Caki2 (cell line): ENCODE results near the gene LHFPL2. TPM values are rescaled to one million over a fixed set of nuclear protein-coding genes. Genes with fewer than 3 reads are reported as not detected.
"Not testable (repeated sequence)": the region's sequence is repeated elsewhere in the genome, so short reads cannot be mapped to it uniquely, and the experiment has no call there.

Experiments used
- DNase-seq: peaks from one replicate; pipeline ENCODE4 v3.0.0-alpha.2; 2015; ENCODE audit warnings: low read depth
- in situ Hi-C: cut with HindIII; loops from 2 replicates; pipeline ENCODE4 v1.10.0; 2016; ENCODE audit warnings: low sequenced_read_pairs, low pct_unique_long_range_greater_than_20kb, mixed read lengths
- total RNA-seq: library from RNA; depleted of rRNA; stranded (reverse); fragments of >200 nt; shearing (Covaris generic); gene quantifications from 2 replicates; pipeline ENCODE4 v1.2.3, GENCODE V29; 2014; ENCODE audit warnings: low replicate concordance

The LHFPL2 gene
- total RNA-seq, 1 experiment from 2014 or later = 62.5 TPM

DNA sequence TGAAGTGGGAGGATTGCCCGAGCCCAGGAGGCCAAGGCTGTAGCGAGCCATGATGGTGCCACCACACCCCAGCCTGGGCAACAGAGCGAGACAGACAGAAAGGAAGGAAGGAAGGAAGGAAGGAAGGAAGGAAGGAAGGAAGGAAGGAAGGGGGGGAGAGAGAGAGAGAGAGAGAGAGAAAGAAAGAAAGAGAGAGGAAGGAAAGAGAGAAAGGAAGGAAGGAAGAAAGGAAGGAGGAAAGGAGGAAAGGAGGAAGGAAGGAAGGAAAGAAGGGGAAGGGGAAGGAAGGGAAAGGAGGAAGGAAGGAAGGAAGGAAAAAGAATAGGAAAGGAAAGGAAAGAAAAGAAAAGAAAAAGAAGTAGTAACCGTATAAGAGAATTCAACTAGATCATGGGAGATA, 20.8 kb upstream of the LHFPL2 start:
- in situ Hi-C loops = no loop called here
- DNase-seq = no peak

DNA sequence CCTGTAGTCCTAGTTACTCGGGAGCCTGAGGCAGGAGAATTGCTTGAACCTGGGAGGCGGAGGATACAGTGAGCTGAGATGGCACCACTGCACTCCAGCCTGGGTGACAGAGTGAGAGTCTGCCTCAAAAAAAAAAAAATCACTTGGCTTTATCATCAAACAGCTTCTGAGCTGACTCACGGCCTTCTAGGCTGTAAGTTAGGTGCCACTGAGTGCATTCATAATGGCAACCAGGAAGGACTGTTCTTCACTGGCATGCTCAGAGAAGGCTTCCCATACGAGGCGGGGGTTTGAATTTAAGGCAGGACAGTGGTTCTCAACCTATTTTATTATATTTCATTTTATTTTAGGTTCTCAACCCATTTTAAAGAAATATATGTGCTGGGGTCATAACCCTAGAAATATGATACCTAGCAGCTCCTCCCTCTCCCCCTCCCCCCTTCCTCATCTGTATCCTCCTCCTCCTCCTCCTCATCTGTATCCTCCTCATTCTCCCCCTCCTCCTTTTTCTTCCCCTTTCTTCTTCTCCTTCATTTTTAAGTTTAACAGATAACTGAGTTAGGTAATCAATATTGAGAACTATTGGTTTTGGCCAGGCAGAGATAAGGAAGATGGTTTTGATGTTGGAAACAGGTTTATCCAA, 19.0 kb upstream of the LHFPL2 start:
- in situ Hi-C loops = no loop called here
- DNase-seq = no peak

DNA sequence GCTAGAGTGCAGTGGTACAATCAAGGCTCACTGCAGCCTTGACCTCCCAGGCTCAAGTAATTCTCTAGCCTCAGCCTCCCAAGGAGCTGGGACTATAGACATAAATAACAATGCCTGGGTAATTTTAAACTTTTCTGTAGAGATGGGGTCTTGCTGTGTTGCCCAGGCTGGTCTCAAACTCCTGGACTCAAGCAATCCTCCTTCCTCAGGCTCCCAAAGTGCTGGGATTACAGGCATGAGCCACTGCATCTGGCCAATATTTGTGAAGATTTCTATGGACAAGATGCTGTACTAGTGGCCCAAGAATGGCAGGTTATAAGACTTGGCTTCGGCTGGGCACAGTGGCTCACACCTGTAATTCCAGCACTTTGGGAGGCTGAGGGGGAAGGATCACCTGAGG, 18.4 kb upstream of the LHFPL2 start:
- in situ Hi-C loops, DNase-seq: not testable (repeated sequence)

DNA sequence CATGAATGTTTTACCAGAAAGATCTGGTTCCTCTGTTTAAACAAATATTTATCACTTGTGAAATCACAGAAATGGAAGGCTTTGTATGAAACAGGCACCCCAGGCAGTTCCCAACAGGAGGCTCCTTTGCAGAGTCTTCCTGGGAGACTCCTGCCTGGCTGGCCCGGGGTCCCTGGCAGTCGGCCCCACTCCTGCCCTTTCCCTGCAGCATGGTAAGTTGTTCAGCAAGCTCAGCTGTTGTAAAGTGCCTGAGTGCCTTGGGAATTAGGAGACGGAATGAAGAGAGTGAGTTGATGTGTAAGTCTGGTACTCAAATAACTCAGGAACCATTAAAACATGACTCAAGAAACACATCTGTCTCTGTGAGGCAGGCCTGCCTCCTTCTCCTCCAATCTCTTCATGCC, 17.5 kb upstream of the LHFPL2 start:
- in situ Hi-C loops = no loop called here
- DNase-seq = no peak

DNA sequence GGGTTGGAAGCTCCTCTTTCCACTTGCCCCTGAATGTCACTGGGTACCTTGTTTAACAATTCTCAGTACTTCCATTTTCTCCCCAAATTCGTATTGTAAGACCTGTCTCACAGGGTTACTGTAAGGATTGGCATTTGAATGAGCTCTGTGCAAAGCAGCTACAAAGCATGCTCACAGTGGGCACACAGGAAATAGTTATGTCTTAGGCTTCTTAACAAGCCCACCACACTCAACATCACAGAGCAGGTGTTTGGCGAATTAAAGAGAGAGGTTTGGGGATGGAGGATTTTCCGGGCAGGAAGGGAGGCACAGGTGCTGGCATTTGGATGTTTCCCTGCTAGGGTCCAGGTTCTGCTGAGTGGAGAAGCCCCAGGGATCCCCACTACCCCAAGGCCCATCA, 17.0 kb upstream of the LHFPL2 start:
- DNase-seq = no peak
- in situ Hi-C loops = no loop called here

DNA sequence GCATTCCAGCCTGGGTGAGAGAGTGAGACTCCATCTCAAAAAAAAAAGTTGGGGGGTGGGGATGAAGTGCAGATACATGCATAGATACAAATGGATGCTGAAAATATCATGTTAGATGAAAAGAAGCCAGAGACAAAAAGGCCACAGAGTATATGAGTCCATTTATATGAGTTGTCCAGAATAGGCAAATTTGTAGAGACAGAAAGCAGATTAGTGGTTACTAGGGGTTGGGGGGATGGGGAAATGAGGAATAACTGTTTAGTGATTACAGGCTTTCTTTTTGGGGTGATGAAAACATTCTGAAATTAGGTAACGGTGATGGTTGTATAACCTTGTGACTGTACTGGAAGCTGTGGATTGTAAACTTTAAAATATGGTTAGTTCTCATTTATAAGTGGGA, 13.8 kb upstream of the LHFPL2 start:
- in situ Hi-C loops = no loop called here
- no peak for DNase-seq

DNA sequence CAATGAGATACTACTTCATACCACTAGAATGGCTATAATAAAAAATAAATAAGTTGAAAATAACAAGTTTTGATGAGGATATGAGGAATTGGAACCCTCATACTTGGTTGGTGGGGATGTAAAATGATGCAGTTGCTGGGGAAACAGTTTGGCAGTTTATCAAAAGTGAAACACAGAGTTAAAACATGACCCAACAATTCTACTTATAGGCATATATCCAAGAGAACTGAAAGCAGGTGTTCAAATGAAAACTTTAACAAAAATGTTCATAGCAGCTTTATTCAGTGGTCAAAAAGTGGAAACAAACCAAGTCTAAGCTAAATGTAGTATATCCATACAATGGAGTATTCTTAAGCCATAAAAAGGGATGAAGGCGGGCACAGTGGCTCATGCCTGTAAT, 13.1 kb upstream of the LHFPL2 start:
- no peak for DNase-seq
- in situ Hi-C loops = no loop called here

DNA sequence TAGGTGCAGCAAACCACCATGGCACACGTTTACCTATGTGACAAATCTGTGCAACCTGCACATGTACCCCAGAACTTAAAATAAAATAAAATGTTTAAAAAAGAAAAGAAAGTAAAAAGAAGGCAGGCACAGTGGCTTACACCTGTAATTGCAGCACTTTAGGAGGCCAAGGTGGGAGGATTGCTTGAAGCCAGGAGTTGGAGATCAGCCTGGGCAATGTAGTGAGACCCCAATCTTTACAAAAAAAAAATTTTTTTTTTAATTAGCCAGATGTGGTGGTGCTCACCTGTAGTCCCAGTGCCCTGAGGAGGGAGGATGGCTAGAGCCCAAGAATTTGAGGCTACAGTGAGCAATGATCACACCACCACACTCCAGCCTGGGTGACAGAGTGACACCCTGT, 12.5 kb upstream of the LHFPL2 start:
- in situ Hi-C loops = no loop called here
- no peak for DNase-seq

DNA sequence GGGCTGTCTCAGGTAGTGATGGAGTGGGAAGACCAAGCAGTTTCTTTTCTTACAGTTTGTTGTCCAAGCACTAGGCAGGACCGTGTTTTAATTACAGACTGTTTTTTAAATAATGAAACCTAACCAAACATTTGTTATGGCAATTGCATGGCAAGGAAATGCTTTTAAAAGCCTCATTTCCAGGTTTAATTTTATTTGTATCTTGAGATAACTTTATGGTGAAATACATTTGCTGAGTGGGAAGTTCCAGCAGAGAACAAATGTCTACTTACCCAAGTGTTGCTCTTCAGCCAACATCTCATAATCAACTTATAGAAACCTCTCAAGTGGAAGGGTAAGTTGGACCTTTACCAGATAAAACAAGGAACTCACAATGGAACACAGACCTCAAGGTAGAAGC, 11.8 kb upstream of the LHFPL2 start:
- DNase-seq = no peak
- in situ Hi-C loops = no loop called here

DNA sequence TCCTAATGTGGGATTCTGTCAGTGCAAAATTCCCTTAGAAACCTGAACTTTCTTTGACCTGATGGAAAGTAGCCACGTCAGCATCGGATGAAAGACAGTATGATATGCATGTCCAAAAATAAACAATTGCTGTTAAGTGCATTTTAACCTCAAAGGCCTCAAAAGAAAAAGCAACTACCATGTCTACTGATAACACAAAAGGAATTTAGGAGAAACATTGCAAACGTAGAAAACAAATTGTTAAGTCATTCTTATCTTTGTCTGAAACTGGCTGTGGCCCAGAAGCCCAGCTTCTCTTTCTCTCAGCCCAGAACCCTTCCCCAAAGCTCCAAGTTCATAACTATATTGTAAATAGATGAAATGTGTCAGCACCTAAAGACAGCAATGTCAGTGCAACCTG, 11.1 kb upstream of the LHFPL2 start:
- in situ Hi-C loops = no loop called here
- peak; percentile 35 for DNase-seq

DNA sequence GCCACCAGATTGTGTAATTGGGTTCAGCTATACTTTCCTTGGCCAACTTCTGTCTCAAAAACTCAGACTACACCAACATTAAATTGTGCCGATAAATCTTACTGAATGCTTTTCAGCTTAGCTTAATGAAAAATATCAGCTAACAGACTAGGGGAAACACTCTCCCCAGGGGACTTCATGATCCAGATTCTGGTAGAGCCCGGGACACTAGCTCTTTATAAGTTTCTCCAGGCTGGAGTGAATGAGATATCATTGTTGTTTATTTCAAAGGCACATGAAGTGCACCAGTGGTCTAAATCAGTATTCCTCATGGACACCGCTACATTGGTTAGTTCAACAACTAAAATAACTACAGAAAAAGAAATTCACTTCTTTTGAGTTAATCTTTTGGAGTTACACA, 10.5 kb upstream of the LHFPL2 start:
- no peak for DNase-seq

DNA sequence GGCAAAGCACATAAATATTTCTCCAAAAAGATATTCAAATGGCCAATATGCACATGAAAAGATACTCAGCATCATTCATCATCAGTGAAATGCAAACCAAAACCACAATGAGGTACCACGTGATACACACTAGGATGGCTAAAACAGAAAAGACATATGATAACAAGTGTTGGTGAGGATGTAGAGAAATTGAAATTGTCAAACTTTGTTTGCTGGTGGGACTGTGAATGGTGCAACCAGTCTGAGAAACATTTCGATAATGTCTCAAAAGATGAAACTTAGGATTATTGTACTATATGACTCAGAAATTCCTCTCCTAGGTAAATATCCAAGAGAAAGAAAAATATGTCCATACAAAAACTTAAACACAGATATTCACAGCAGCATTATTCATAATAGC, 8.6 kb upstream of the LHFPL2 start:
- no peak for DNase-seq
- in situ Hi-C loops = no loop called here

More for the DNA sequence above, 10.5 kb upstream of the LHFPL2 start:
- in situ Hi-C loops = no loop called here

DNA sequence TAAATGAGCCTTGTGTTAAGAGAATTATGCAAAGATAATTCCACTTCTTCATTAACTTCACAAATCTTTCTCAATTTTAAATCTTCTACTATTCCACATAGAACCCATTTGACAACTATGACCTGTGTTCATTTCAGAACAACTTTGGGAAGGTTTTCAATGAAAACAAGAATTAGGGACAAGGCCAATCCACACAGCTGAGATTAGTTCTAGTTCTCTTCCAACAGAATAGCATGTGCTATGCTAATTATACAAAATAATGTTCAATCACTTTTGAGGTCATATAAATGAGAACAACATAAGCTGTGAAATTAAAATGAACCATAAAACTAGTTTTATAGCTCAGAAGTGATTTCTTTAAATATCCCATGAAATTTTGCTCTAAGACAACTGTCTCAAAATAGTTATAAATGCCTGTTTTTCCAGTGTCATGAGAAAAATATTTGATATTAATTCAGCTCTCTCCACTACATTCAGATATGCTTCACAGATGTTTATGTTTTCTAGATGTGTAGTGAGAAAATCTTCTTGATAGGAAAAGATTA, 7.2 kb upstream of the LHFPL2 start:
- no peak for DNase-seq
- in situ Hi-C loops = no loop called here

DNA sequence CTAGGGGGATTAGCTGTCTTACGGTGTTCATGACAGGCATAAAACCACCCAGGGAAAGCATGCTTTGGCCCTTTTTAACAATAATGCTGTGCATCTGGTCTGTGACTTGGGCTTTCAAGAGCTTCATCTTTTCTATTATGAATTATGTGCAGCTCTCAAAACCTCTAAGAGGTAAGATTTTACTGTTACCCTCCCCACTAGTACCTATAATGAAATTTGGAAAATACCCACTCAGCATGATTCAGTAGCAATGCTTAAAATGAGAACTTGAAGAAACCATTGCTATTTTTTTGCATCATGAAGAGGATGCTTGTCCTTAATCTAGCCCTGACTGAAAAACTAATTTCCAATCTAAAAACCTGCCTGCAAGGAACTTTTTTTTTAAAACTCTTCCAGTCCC, 5.8 kb upstream of the LHFPL2 start:
- no peak for DNase-seq
- in situ Hi-C loops = no loop called here

DNA sequence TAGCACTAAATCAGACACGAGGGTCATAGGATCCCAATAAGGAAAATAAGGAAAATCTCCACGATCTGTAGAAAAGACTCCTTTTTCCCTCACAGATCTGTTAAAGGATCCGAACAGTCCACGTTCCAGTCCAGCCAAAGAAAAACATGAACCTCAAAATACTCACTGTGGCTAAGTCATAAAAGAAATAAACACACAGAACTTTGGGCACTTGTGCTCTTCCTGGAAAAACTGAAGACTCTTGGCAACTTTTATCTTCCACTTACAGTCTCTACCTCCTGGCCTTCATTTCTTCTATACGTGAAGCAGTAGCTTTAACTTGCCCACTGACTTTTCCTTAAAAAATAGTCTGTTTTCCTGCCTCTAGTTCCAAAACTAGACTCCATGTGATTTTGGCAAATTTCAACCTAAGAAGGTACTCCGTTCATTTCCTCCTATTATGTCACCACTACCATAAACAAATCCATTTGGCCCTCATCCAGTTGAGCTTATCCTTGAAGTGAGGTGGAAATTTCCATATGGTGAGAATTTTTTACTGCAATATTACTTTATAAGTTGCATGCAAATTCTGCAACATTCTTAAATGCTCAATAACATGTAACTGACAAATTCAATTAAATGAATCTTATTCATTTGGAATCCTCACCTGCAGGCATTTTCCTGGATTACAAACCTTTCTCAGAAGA, 5.3 kb upstream of the LHFPL2 start:
- DNase-seq = no peak
- in situ Hi-C loops = no loop called here

DNA sequence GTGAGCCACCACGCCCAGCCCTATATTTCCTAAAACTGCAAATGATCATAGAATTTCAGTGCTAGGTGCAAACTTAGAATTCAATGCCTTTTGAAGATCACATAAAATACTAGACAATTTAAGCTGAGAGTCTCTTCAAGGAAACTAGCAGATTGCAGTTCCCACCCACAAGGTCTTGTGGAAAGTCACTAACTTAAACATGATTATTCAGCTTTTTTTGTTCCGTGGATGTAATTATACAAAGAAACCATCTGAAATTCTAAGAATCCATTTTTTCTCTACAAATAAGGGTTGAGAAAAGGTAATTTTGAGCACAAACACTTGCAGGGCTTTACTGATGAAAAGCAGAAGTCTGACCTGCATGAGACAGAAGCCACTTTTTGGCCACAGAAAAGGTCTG, 4.5 kb upstream of the LHFPL2 start:
- in situ Hi-C loops = no loop called here
- no peak for DNase-seq

DNA sequence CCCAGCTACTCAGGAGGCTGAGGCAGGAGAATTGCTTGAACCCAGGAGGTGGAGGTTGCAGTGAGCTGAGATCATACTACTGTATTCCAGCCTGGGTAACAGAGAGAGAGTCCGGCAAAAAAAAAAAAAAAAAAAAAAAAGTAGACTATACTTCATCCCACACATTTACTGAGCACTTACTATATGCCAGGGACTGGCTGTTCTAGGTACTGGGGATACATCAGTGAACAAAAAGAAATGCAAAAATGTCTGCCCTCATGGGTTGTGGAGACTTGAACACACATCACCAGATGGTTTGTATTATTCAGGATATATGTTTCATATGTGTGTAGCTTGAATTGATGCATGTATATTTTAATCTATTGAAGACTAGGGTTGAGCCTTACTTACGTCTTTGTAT, 2.9 kb upstream of the LHFPL2 start:
- DNase-seq = no peak
- in situ Hi-C loops = no loop called here

DNA sequence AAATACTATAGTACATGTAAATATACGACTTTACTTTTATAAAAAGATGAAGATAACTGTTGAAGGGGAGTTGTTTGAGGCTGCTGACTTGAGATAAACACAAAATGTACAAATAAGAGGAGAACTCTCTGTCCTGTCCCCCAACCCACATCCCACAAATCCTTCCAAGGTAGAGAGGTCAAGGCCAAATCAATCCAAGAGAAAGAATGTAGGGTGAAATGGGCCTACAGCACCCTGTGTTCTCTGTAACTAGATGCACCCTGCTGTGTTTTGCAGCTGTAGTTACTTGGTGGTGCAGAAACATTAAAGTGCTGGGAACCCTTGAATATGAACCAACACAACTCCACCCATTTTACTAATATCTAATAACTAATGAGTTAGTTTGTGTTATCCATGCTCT, 2.0 kb upstream of the LHFPL2 start:
- in situ Hi-C loops = no loop called here
- no peak for DNase-seq

DNA sequence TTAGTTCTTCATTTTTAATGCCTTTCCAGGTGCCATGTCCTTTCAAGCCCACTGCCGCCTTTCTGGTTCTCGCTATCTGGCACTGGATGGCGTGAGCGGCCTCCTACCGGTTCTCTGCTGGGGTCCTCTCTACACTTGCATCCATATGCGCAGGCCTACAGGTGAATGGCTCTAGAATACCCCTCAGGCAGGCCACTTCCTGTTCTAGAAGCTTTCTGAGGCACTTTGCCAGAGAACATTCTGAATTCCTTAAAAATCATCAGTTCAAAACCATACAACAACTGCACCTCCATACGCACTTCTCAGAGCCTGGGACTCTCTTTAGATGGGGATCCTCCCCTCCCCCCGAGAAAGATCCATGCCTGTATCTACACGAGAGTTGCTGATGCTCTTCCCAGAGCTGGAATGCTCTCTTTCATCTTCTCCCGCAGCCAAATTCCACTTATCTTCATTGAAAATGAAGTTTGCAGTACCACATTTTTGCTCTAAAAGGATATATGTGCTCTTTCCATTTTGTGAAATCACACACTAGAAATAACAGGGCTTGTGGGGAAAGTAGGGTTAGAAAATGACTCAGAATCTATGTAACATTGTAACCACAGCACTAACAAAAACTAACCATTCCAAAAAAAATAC, 1.4 kb upstream of the LHFPL2 start:
- no peak for DNase-seq
- in situ Hi-C loops = no loop called here
